GM12892 (cell line): Measurements from ENCODE around the gene DEK.

ENCODE experiments used
- POLR2A ChIP-seq: IDR thresholded peaks from 2 replicates; pipeline ENCODE4 v1.6.1; 2011; ENCODE audit warnings: low read depth, low read length, control low read depth
- POLR2AphosphoS5 ChIP-seq: IDR thresholded peaks from 2 replicates; pipeline ENCODE4 v1.6.1; 2011; ENCODE audit warnings: low read depth, low read length, control low read depth

DNA sequence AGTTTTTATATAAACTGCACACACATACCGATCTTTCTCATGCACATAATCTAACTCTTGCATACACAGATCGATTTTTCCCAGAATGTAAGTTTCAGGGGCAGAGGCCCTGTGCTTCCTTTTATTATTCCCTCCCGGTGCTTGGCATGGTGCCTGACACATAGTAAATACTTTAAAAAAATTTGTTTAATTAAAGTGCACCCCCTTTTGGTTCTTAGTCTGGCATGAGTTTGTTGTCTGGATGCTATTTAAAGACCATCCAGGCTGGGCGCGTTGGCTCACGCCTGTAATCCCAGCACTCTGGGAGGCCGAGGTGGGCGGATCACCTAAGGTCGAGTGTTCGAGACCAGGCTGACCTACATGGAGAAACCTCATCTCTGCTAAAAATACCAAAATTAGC lies 5.4 kb upstream of the DEK start:
- no peak for TF ChIP-seq POLR2A
- no peak for TF ChIP-seq POLR2AphosphoS5
